Measurements from ENCODE around the gene SKI.

SKI gene

GRCh38 chr1:2298685-2299084, 70.6 kb downstream of the SKI start:
- no peak for DNase-seq

GRCh38 chr1:2299131-2299627, 71.1 kb downstream of the SKI start:
- DNase-seq: no peak

GRCh38 chr1:2300004-2300771, 72.1 kb downstream of the SKI start:
- DNase-seq: no peak

- DNase-seq: no peak
Measured at GRCh38 chr1:2300851-2301606, 72.9 kb downstream of the SKI start.

GRCh38 chr1:2301607-2302291, 73.6 kb downstream of the SKI start:
- no peak for DNase-seq

- no peak for DNase-seq
Measured at GRCh38 chr1:2302292-2302925, 74.3 kb downstream of the SKI start.

GRCh38 chr1:2303016-2303775, 75.1 kb downstream of the SKI start:
- no peak for DNase-seq

GRCh38 chr1:2303781-2304180, 75.7 kb downstream of the SKI start:
- no peak for DNase-seq

GRCh38 chr1:2304282-2304681, 76.2 kb downstream of the SKI start:
- no peak for DNase-seq

- DNase-seq: no peak
Measured at GRCh38 chr1:2304921-2305681, 77.0 kb downstream of the SKI start.

GRCh38 chr1:2306151-2306978, 78.2 kb downstream of the SKI start:
- no peak for DNase-seq

- DNase-seq: no peak
Measured at GRCh38 chr1:2307064-2307605, 79.0 kb downstream of the SKI start.

GRCh38 chr1:2307972-2308371, 79.9 kb downstream of the SKI start:
- DNase-seq: no peak

GRCh38 chr1:2308844-2309243, 80.7 kb downstream of the SKI start:
- DNase-seq: no peak

GRCh38 chr1:2310332-2311183, 82.4 kb downstream of the SKI start:
- DNase-seq: no peak

GRCh38 chr1:2311184-2312032, 83.3 kb downstream of the SKI start:
- no peak for DNase-seq

GRCh38 chr1:2312160-2312514, 84.0 kb downstream of the SKI start:
- DNase-seq: no peak

- no peak for DNase-seq
Measured at GRCh38 chr1:2312515-2313301, 84.6 kb downstream of the SKI start.

Measured in NCI-H748 treated with DMSO at 0.1 percent for 48 hours (cell line).